Endothelial cell of umbilical vein (primary cell): ENCODE measurements around the gene MCM7. TPM values are rescaled to one million over a fixed set of nuclear protein-coding genes. Genes with fewer than 3 reads are reported as not detected.
A peak's percentile ranks its signal among the peaks of the same experiment; 100 is the strongest.

Source experiments
- BruUV-seq: library from RNA; stranded (reverse); fragments of 400-500 nt; replicated peaks from 2 replicates; lab custom pipeline; 2021; lab: Mats Ljungman, UMichigan
- CTCF ChIA-PET: fragments of 300-600, 350-600 bp; sonication (Branson Sonifier 250); formaldehyde crosslinking; loops from one replicate; lab custom pipeline; 2021; ENCODE audit warnings: antibody characterized with exemption, inconsistent platforms; lab: Charles Lee
- POLR2A ChIA-PET: fragments of 300-600, 350-600 bp; sonication (Branson Sonifier 250); formaldehyde crosslinking; loops from one replicate; lab custom pipeline; 2021; ENCODE audit warnings: antibody characterized with exemption, inconsistent platforms; lab: Charles Lee
- DNase-seq: peaks from one replicate; pipeline ENCODE4 v3.0.0-alpha.2; 2011; ENCODE audit warnings: low read depth, low spot score
- FAIRE-seq: peaks from 2 replicates; lab custom pipeline; 2011; peaks lifted over from hg19 to GRCh38; lab: Jason Lieb, UNC
- H2AFZ ChIP-seq: 2 replicates; pipeline ENCODE4 v1.6.0; 2012; ENCODE audit warnings: low read depth, low read length, control low read depth, inconsistent platforms
- H3K27ac ChIP-seq: 2 replicates; pipeline ENCODE4 v1.5.1; 2011; ENCODE audit warnings: low read depth, mild to moderate bottlenecking, control low read depth, low read length, moderate library complexity; ENCODE audit not compliant: insufficient read depth
- H3K27me3 ChIP-seq, 2 experiments: 2 replicates each; pipeline versions ENCODE4 v1.6.0 to v1.6.1; 2011; ENCODE audit warnings: low read length in 2 of 2, mixed read lengths in 1 of 2; ENCODE audit not compliant: control insufficient read depth in 2 of 2, insufficient read depth in 2 of 2
- H3K36me3 ChIP-seq, 2 experiments: 2 replicates in 1 of 2; 3 replicates in 1 of 2; pipeline ENCODE4 v1.5.1; 2011; ENCODE audit warnings: low read length in 2 of 2, mild to moderate bottlenecking in 1 of 2, moderate library complexity in 1 of 2; ENCODE audit not compliant: control insufficient read depth in 2 of 2, insufficient read depth in 2 of 2; ENCODE audit errors: extremely low read depth in 1 of 2
- H3K4me1 ChIP-seq: 3 replicates; pipeline ENCODE4 v1.5.1; 2011; ENCODE audit warnings: mild to moderate bottlenecking, low read length; ENCODE audit not compliant: control insufficient read depth, insufficient read depth; ENCODE audit errors: extremely low read depth
- H3K4me2 ChIP-seq: 2 replicates; pipeline ENCODE4 v1.6.1; 2011; ENCODE audit warnings: low read length, control low read depth, mixed read lengths; ENCODE audit not compliant: insufficient read depth
- H3K4me3 ChIP-seq, 3 experiments: fragments of 200-600 bp in 1 of 3; sonication (generic), shearing (Covaris generic) in 1 of 3; replicated peaks in 1 of 3; 2 replicates each; pipeline ENCODE4 v1.5.1; 2011 to 2016; ENCODE audit warnings: control low read depth in 3 of 3, low read length in 3 of 3, mild to moderate bottlenecking in 2 of 3, inconsistent platforms in 1 of 3, low read depth in 1 of 3, moderate library complexity in 1 of 3; ENCODE audit not compliant: insufficient read depth in 1 of 3
- H3K79me2 ChIP-seq: 2 replicates; pipeline ENCODE4 v1.6.0; 2012; ENCODE audit warnings: low read length, inconsistent platforms; ENCODE audit not compliant: control insufficient read depth, insufficient read depth
- H3K9ac ChIP-seq: replicated peaks from 2 replicates; pipeline ENCODE3; 2011; ENCODE audit warnings: low read length, control low read depth; ENCODE audit not compliant: insufficient read depth; ENCODE audit errors: extremely low read depth
- H3K9me1 ChIP-seq: replicated peaks from 3 replicates; pipeline ENCODE4 v1.6.0; 2011; ENCODE audit warnings: mild to moderate bottlenecking, low read length; ENCODE audit not compliant: control insufficient read depth, insufficient read depth; ENCODE audit errors: extremely low read depth
- H3K9me3 ChIP-seq: replicated peaks from 2 replicates; pipeline ENCODE4 v1.5.1; 2012; ENCODE audit warnings: low read length, inconsistent platforms; ENCODE audit not compliant: control insufficient read depth, insufficient read depth
- H4K20me1 ChIP-seq: replicated peaks from 2 replicates; pipeline ENCODE3; 2011; ENCODE audit warnings: mild to moderate bottlenecking, low read length; ENCODE audit not compliant: control insufficient read depth, insufficient read depth; ENCODE audit errors: extremely low read depth
- FOS ChIP-seq: IDR thresholded peaks from 2 replicates; pipeline ENCODE4 v1.6.1; 2011; ENCODE audit warnings: mild to moderate bottlenecking, low read length, moderate library complexity, borderline replicate concordance; ENCODE audit not compliant: insufficient read depth
- GATA2 ChIP-seq: IDR thresholded peaks from 2 replicates; pipeline ENCODE4 v1.7.0; 2011; ENCODE audit warnings: low read depth, mild to moderate bottlenecking, moderate library complexity, mixed read lengths, low read length; ENCODE audit not compliant: insufficient read length, insufficient read depth
- POLR2AphosphoS5 ChIP-seq: IDR thresholded peaks from 2 replicates; pipeline ENCODE4 v1.6.1; 2012; ENCODE audit warnings: low read depth, mild to moderate bottlenecking, control low read depth, low read length, moderate library complexity; ENCODE audit not compliant: insufficient read depth
- dilution Hi-C: fragments of 300-500 bp; cut with MboI; formaldehyde crosslinking; loops from one replicate; pipeline ENCODE4 v1.15.0; 2019; ENCODE audit warnings: low sequenced_read_pairs; ENCODE audit not compliant: extremely low pct_ligation_motif_present
- intact Hi-C: fragments of 100-400 bp; cut with micrococcal nuclease; formaldehyde crosslinking; loops from one replicate; pipeline ENCODE4 v1.10.0; 2022
- polyA plus RNA-seq, 4 experiments: library from polyadenylated mRNA; depleted of rRNA in 3 of 4; stranded (reverse) in 3 of 4; unstranded in 1 of 4; fragments of >200 nt; gene quantifications; 2 replicates each; pipeline versions ENCODE4 v1.2.1 to v1.2.3, GENCODE V29; 2011 to 2012; ENCODE audit warnings: missing spikeins in 1 of 4
- total RNA-seq: library from RNA; stranded (reverse); gene quantifications from 2 replicates; pipeline ENCODE4 v1.2.3, GENCODE V29; 2021

MCM7 gene
- total and polyA plus RNA-seq, 2 donors (not counting 3 experiments of a cell fraction or from before 2014, with no cell fraction given): 156 to 187 TPM

GRCh38 chr7:100095289-100095688 is 5.9 kb downstream of the MCM7 start:
- Histone ChIP-seq H3K4me1 (peaks cover 21% of the 10 kb centered on the region), H3K79me2 (peaks cover 44% of the 10 kb centered on the region)

DNA sequence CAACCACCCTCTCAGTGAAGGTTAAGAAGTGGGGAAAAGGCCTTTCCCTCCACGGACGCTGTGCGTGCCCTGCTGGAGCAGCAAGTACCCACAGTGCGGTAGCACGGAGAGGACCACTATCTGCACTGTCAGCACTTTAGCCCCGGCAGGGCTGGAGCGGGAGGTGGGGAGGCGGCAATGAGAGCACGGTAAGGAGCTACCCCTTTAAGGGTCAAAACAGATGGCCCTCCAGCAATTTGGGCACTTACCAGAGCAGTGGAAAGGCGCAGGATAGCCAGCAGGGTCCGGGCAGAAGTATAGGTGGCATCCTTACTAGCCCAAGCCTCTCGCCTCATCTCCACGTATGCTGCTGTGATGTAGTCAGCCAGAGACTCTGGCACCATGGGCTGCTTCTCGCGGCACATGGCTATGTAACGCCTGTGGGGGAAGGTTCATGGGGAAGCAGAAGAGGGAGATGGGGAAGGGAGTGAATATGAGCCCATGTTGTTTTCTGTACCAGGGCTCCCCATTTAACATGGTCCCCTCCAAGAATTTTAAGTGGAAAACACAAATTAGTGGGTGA is 7.2 kb downstream of the MCM7 start:
- Histone ChIP-seq H3K9me1 (no peaks in the 10 kb centered on the region), H4K20me1 (no peaks in the 10 kb centered on the region), H3K4me3 (no peak overlapping the region), H3K36me3 (peaks cover 51 to 57% of the 10 kb centered on the region in 2 experiments), H3K27ac (no peak overlapping the region), H3K9ac (no peak overlapping the region), H2AFZ (no peak overlapping the region), H3K27me3 (no peaks in the 10 kb centered on the region), H3K4me2 (no peak overlapping the region), H3K9me3 (no peaks in the 10 kb centered on the region), H3K79me2 (peaks cover 42% of the 10 kb centered on the region), H3K4me1 (peaks cover 20% of the 10 kb centered on the region)
- ChIA-PET CTCF (no interaction called here), POLR2A (no interaction called here)
- intact Hi-C loops (no loop called here), dilution Hi-C loops (no loop called here)
- no peak for FAIRE-seq
- no peak for DNase-seq
- no TSS peak for BruUV-seq
- TF ChIP-seq FOS: no peak
- TF ChIP-seq POLR2AphosphoS5: peak; percentile 23

More at GRCh38 chr7:100095289-100095688, 5.9 kb downstream of the MCM7 start:
- no peaks in the 10 kb centered on the region for H3K27me3 ChIP-seq
- no peak for TF ChIP-seq GATA2
- TF ChIP-seq POLR2AphosphoS5: peak; percentile 11
- DNase-seq (no peak), FAIRE-seq (no peak)
- no peak overlapping the region for H2AFZ ChIP-seq
- H3K9me3 ChIP-seq: no peaks in the 10 kb centered on the region
- peaks cover 55 to 60% of the 10 kb centered on the region in 2 experiments for H3K36me3 ChIP-seq
- intact Hi-C loops (no loop called here), dilution Hi-C loops (no loop called here)
- no peaks in the 10 kb centered on the region for H3K9me1 ChIP-seq
- BruUV-seq: no TSS peak
- no peak overlapping the region for H3K27ac ChIP-seq
- H4K20me1 ChIP-seq: no peaks in the 10 kb centered on the region
- H3K9ac ChIP-seq: no peak overlapping the region
- CTCF ChIA-PET: interaction anchor here (0.5 kb wide), 1 partner anchor 40 kb away, joined by 3 read pairs; no protein-coding TSS in a partner anchor
- POLR2A ChIA-PET: interaction anchor here (0.7 kb wide), 1 partner anchor 13 kb away, joined by 3 read pairs; no protein-coding TSS in a partner anchor
- no peak overlapping the region for H3K4me2 ChIP-seq
- H3K4me3 ChIP-seq: no peak overlapping the region
